Measurements from ENCODE around the gene ULK4.

Gene ULK4

DNA sequence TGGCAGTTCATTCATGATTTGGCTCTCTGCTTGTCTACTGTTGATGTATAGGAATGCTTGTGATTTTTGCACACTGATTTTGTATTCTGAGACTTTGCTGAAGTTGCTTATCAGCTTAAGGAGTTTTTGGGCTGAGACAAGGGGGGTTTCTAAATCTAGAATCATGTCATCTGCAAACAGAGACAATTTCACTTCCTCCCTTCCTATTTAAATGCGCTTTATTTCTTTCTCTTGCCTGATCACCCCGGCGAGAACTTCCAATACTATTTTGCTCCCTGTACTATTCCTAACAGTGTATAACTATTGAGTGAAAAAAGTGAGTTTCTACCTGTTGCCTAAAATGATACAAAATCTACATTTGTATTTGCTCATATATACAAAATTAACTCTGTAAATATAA lies 128.3 kb downstream of the ULK4 start:
- H3K27me3 ChIP-seq (ENCODE audit: insufficient read depth, poor library complexity, severe bottlenecking) = no peaks in the 10 kb centered on the region
- DNase-seq (ENCODE audit: low read depth in 1 of 2, low spot score in 1 of 2) = no peak
- no peak overlapping the region for H3K4me3 ChIP-seq (replicated peaks; ENCODE audit: insufficient read depth, low read length)
- TF ChIP-seq POLR2AphosphoS5 (IDR thresholded peaks at IDR 0.05; ENCODE audit: low read depth) (no peak), SPI1 (IDR thresholded peaks at IDR 0.05; ENCODE audit: borderline replicate concordance, low read depth) (no peak), GABPA (IDR thresholded peaks at IDR 0.05; ENCODE audit: low read depth) (no peak)
- TF ChIP-seq, protein P1, sequence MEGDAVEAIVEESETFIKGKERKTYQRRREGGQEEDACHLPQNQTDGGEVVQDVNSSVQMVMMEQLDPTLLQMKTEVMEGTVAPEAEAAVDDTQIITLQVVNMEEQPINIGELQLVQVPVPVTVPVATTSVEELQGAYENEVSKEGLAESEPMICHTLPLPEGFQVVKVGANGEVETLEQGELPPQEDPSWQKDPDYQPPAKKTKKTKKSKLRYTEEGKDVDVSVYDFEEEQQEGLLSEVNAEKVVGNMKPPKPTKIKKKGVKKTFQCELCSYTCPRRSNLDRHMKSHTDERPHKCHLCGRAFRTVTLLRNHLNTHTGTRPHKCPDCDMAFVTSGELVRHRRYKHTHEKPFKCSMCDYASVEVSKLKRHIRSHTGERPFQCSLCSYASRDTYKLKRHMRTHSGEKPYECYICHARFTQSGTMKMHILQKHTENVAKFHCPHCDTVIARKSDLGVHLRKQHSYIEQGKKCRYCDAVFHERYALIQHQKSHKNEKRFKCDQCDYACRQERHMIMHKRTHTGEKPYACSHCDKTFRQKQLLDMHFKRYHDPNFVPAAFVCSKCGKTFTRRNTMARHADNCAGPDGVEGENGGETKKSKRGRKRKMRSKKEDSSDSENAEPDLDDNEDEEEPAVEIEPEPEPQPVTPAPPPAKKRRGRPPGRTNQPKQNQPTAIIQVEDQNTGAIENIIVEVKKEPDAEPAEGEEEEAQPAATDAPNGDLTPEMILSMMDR (IDR thresholded peaks at IDR 0.05; ENCODE audit: insufficient read depth, low read length) = no peak
- TF ChIP-seq, protein P2, sequence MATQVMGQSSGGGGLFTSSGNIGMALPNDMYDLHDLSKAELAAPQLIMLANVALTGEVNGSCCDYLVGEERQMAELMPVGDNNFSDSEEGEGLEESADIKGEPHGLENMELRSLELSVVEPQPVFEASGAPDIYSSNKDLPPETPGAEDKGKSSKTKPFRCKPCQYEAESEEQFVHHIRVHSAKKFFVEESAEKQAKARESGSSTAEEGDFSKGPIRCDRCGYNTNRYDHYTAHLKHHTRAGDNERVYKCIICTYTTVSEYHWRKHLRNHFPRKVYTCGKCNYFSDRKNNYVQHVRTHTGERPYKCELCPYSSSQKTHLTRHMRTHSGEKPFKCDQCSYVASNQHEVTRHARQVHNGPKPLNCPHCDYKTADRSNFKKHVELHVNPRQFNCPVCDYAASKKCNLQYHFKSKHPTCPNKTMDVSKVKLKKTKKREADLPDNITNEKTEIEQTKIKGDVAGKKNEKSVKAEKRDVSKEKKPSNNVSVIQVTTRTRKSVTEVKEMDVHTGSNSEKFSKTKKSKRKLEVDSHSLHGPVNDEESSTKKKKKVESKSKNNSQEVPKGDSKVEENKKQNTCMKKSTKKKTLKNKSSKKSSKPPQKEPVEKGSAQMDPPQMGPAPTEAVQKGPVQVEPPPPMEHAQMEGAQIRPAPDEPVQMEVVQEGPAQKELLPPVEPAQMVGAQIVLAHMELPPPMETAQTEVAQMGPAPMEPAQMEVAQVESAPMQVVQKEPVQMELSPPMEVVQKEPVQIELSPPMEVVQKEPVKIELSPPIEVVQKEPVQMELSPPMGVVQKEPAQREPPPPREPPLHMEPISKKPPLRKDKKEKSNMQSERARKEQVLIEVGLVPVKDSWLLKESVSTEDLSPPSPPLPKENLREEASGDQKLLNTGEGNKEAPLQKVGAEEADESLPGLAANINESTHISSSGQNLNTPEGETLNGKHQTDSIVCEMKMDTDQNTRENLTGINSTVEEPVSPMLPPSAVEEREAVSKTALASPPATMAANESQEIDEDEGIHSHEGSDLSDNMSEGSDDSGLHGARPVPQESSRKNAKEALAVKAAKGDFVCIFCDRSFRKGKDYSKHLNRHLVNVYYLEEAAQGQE (IDR thresholded peaks at IDR 0.05; ENCODE audit: insufficient replicate concordance, low read depth) = no peak
- no peak overlapping the region for H3K27ac ChIP-seq (replicated peaks)

DNA sequence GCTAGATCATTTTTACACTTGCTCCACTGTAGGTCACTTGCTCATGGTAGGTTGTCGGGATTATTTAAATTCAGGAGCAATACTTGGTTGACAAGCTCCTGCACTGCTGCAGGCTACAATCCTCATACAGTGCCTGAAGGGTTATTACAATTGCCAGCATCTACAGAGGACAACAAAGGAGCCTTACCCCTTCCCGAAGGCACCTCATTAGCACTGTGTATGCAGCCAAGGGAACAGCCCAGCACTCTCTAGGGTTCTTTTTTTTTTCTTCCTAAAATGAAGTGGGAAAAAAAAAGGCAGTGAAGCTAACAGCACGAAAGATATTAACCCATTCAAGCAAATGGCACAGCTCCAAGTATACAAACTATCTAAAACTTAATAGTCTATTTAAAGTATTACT lies 142.7 kb downstream of the ULK4 start:
- no peak for DNase-seq (ENCODE audit: low read depth in 1 of 2, low spot score in 1 of 2)
- TF ChIP-seq SPI1 (IDR thresholded peaks at IDR 0.05; ENCODE audit: borderline replicate concordance, low read depth) = no peak
- H3K4me3 ChIP-seq (replicated peaks; ENCODE audit: insufficient read depth, low read length) = no peak overlapping the region
- no peaks in the 10 kb centered on the region for H3K27me3 ChIP-seq (ENCODE audit: insufficient read depth, poor library complexity, severe bottlenecking)
- H3K27ac ChIP-seq (replicated peaks) = no peak overlapping the region

DNA sequence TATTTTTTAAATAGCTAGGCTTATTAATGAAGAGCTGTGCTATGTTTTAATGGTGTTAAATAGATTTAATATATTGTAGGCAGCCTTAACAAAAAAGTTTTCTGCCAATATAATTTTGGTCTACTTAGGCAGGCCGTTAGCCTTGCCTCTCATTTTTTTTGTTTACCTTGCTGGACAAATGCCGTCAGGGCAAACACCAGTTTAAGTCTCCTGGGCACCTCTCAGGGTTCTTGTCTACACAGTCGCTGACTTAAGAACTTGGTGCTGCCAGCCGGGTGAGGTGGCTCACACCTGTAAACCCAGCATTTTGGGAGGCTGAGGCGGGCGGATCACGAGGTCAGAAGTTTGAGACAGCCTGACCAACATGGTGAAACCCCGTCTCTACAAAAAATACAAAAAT lies 153.3 kb downstream of the ULK4 start:
- TF ChIP-seq, protein P1 (IDR thresholded peaks at IDR 0.05; ENCODE audit: insufficient read depth, low read length) = no peak
- TF ChIP-seq, protein P2 (IDR thresholded peaks at IDR 0.05; ENCODE audit: insufficient replicate concordance, low read depth) = no peak
- no peak for TF ChIP-seq SPI1 (IDR thresholded peaks at IDR 0.05; ENCODE audit: borderline replicate concordance, low read depth)
- TF ChIP-seq POLR2AphosphoS5 (IDR thresholded peaks at IDR 0.05; ENCODE audit: low read depth) = no peak
- no peak for TF ChIP-seq GABPA (IDR thresholded peaks at IDR 0.05; ENCODE audit: low read depth)
- H3K27me3 ChIP-seq (ENCODE audit: insufficient read depth, poor library complexity, severe bottlenecking) = no peaks in the 10 kb centered on the region
- H3K27ac ChIP-seq (replicated peaks) = no peak overlapping the region
- no peak for DNase-seq (ENCODE audit: low read depth in 1 of 2, low spot score in 1 of 2)
- H3K4me3 ChIP-seq (replicated peaks; ENCODE audit: insufficient read depth, low read length) = no peak overlapping the region

DNA sequence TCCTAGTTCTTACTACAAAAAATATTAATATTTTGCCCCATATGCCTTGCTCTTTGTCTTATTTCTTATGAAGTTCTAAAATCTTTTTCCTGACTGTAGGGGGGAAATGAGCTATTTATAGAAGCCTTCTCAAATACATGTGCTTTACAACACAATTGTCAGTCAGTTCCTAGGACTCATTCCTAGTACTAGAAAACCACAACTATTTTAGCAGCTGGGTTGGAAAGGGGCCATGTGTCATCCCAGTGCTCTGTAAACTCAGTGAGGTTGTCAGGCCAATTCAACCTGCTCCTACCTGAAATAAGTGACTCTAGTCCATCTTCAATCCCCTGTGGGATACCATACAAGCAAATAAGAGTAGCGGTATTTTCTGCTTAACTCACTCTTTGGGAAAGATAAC lies 153.8 kb downstream of the ULK4 start:
- TF ChIP-seq SPI1 (IDR thresholded peaks at IDR 0.05; ENCODE audit: borderline replicate concordance, low read depth) (no peak), POLR2AphosphoS5 (IDR thresholded peaks at IDR 0.05; ENCODE audit: low read depth) (no peak), GABPA (IDR thresholded peaks at IDR 0.05; ENCODE audit: low read depth) (no peak)
- TF ChIP-seq, protein P2 (IDR thresholded peaks at IDR 0.05; ENCODE audit: insufficient replicate concordance, low read depth) = no peak
- TF ChIP-seq, protein P1 (IDR thresholded peaks at IDR 0.05; ENCODE audit: insufficient read depth, low read length) = no peak
- no peak for DNase-seq (ENCODE audit: low read depth in 1 of 2, low spot score in 1 of 2)
- Histone ChIP-seq H3K4me3 (replicated peaks; ENCODE audit: insufficient read depth, low read length) (no peak overlapping the region), H3K27me3 (ENCODE audit: insufficient read depth, poor library complexity, severe bottlenecking) (no peaks in the 10 kb centered on the region), H3K27ac (replicated peaks) (no peak overlapping the region)
